A549 (cell line): Measurements from ENCODE around the gene FGF1. TPM values are rescaled to one million over a fixed set of nuclear protein-coding genes. Genes with fewer than 3 reads are reported as not detected.

Source experiments
- ATAC-seq, 2 experiments: fragments of 200-7000 bp in 1 of 2; fragments of >200 bp in 1 of 2; cut with Nextera tagmentation in 1 of 2; cut with Tn5 transposase in 1 of 2; 3 replicates each; pipeline versions ENCODE4 v1.8.0 to v1.9.1; 2018 to 2020; ENCODE audit warnings: mild to moderate bottlenecking in 1 of 2, moderate library complexity in 1 of 2
- CTCF ChIA-PET: fragments of 300-600 bp; sonication (Branson Sonifier 250); formaldehyde crosslinking; extraction: SDS; loops from one replicate; lab custom pipeline; 2021; ENCODE audit warnings: antibody characterized with exemption, inconsistent platforms; lab: Yijun Ruan, JAX
- POLR2A ChIA-PET: fragments of 350-600 bp; formaldehyde crosslinking; extraction: SDS; loops from one replicate; lab custom pipeline; 2021; ENCODE audit warnings: antibody characterized with exemption, inconsistent platforms; lab: Yijun Ruan, JAX
- DNase-seq, 2 experiments: peaks; one replicate each; pipeline versions ENCODE4 v3.0.0 to v3.0.0-alpha.2; 2011 to 2016; ENCODE audit warnings: low read depth in 1 of 2, low spot score in 1 of 2
- FAIRE-seq: peaks from 2 replicates; lab custom pipeline; 2011; peaks lifted over from hg19 to GRCh38; lab: Jason Lieb, UNC
- H3K27ac ChIP-seq, 2 experiments: fragments of >200 bp; sonication (Bioruptor Twin); formaldehyde crosslinking; 3 replicates each; pipeline ENCODE4 v1.5.1; 2016 to 2017
- H3K4me1 ChIP-seq: fragments of >200 bp; sonication (Bioruptor Twin); formaldehyde crosslinking; 3 replicates; pipeline ENCODE4 v1.6.1; 2016
- H3K4me2 ChIP-seq: fragments of >200 bp; sonication (Bioruptor Twin); formaldehyde crosslinking; 3 replicates; pipeline ENCODE4 v1.6.1; 2016
- H3K4me3 ChIP-seq: fragments of >200 bp; sonication (Bioruptor Twin); formaldehyde crosslinking; 3 replicates; pipeline ENCODE4 v1.5.1; 2016
- H3K9me3 ChIP-seq: fragments of >200 bp; sonication (Bioruptor Twin); formaldehyde crosslinking; 3 replicates; pipeline ENCODE4 v1.6.1; 2016
- CBX8 ChIP-seq: fragments of 200-600 bp; sonication (generic); IDR thresholded peaks from 2 replicates; pipeline ENCODE4 v1.6.1; 2016
- CEBPB ChIP-seq, 2 experiments: fragments of >200 bp in 1 of 2; sonication (Bioruptor Twin) in 1 of 2; formaldehyde crosslinking in 1 of 2; IDR thresholded peaks; 2 replicates each; pipeline ENCODE4 v1.6.1; 2012 to 2016
- CHD2 ChIP-seq: fragments of 150-350 bp; IDR thresholded peaks from 2 replicates; pipeline ENCODE4 v1.6.1; 2014; ENCODE audit warnings: low read length; ENCODE audit not compliant: partially characterized antibody
- CTCF ChIP-seq: fragments of >200 bp; sonication (Bioruptor Twin); formaldehyde crosslinking; IDR thresholded peaks from 3 replicates; pipeline ENCODE4 v1.5.1; 2016
- EP300 ChIP-seq, 2 experiments: fragments of >200 bp; sonication (Bioruptor Twin); formaldehyde crosslinking; IDR thresholded peaks; 2 replicates in 1 of 2; 3 replicates in 1 of 2; pipeline ENCODE4 v1.6.1; 2016 to 2017
- FOXS1 ChIP-seq: fragments of 250-450 bp; sonication (Bioruptor Pico); IDR thresholded peaks from 2 replicates; pipeline ENCODE4 v1.5.0; 2020; ENCODE audit warnings: mild to moderate bottlenecking, moderate library complexity
- HDAC2 ChIP-seq: fragments of 200-600 bp; sonication (generic); IDR thresholded peaks from 2 replicates; pipeline ENCODE4 v1.6.1; 2016
- HEYL ChIP-seq: fragments of 250-450 bp; sonication (Bioruptor Pico); IDR thresholded peaks from 2 replicates; pipeline ENCODE4 v1.8.0; 2021; ENCODE audit warnings: mild to moderate bottlenecking, moderate library complexity
- HOXA7 ChIP-seq: fragments of 250-450 bp; sonication (Bioruptor Pico); IDR thresholded peaks from 2 replicates; pipeline ENCODE4 v1.5.0; 2020; ENCODE audit warnings: mild to moderate bottlenecking, moderate library complexity
- HOXB5 ChIP-seq: fragments of 250-450 bp; sonication (Bioruptor Pico); IDR thresholded peaks from 2 replicates; pipeline ENCODE4 v1.5.0; 2020; ENCODE audit warnings: mild to moderate bottlenecking, moderate library complexity
- JUN ChIP-seq, 2 experiments: fragments of >200 bp; sonication (Bioruptor Twin); formaldehyde crosslinking; IDR thresholded peaks; 2 replicates in 1 of 2; 3 replicates in 1 of 2; pipeline ENCODE4 v1.6.1; 2016 to 2017
- JUNB ChIP-seq: fragments of >200 bp; sonication (Bioruptor Twin); formaldehyde crosslinking; IDR thresholded peaks from 2 replicates; pipeline ENCODE4 v1.6.1; 2016
- KDM1A ChIP-seq: fragments of 200-600 bp; sonication (generic); IDR thresholded peaks from 2 replicates; pipeline ENCODE4 v1.6.1; 2016; ENCODE audit warnings: low read depth, mild to moderate bottlenecking
- KDM5A ChIP-seq: fragments of 200-600 bp; sonication (generic); IDR thresholded peaks from 2 replicates; pipeline ENCODE4 v1.6.1; 2016; ENCODE audit warnings: antibody characterized with exemption, mild to moderate bottlenecking
- MAFK ChIP-seq: fragments of 450-650 bp; IDR thresholded peaks from 2 replicates; pipeline ENCODE4 v1.6.1; 2014; ENCODE audit not compliant: partially characterized antibody
- MAZ ChIP-seq: fragments of 150-350 bp; IDR thresholded peaks from 2 replicates; pipeline ENCODE4 v1.6.1; 2014; ENCODE audit warnings: antibody characterized with exemption, low read depth, low read length, borderline replicate concordance
- PBX3 ChIP-seq: IDR thresholded peaks from 2 replicates; pipeline ENCODE4 v1.6.1; 2012
- RAD21 ChIP-seq, 2 experiments: fragments of >200 bp in 1 of 2; sonication (Bioruptor Twin) in 1 of 2; formaldehyde crosslinking in 1 of 2; IDR thresholded peaks in 1 of 2; conservative IDR thresholded peaks in 1 of 2; 2 replicates in 1 of 2; 3 replicates in 1 of 2; pipeline ENCODE4 v1.6.1; 2012 to 2018; ENCODE audit warnings: inconsistent platforms in 1 of 2
- RARB ChIP-seq: fragments of 250-450 bp; sonication (Bioruptor Pico); IDR thresholded peaks from 2 replicates; pipeline ENCODE4 v1.8.0; 2021; ENCODE audit warnings: mild to moderate bottlenecking, moderate library complexity
- SMC3 ChIP-seq: fragments of >200 bp; sonication (Bioruptor Twin); formaldehyde crosslinking; IDR thresholded peaks from 3 replicates; pipeline ENCODE4 v1.6.1; 2018; ENCODE audit warnings: inconsistent platforms
- TFCP2L1 ChIP-seq: fragments of 250-450 bp; sonication (Bioruptor Pico); IDR thresholded peaks from 2 replicates; pipeline ENCODE4 v1.5.0; 2021; ENCODE audit warnings: mild to moderate bottlenecking
- TP53 ChIP-seq: fragments of 250-450 bp; sonication (Bioruptor Pico); IDR thresholded peaks from 2 replicates; pipeline ENCODE4 v1.5.0; 2021; ENCODE audit warnings: mild to moderate bottlenecking, moderate library complexity
- ZC3H11A ChIP-seq: fragments of 450-650 bp; IDR thresholded peaks from 2 replicates; pipeline ENCODE4 v1.6.1; 2014; ENCODE audit warnings: antibody characterized with exemption, mild to moderate bottlenecking
- ZNF302 ChIP-seq: fragments of 250-450 bp; sonication (Bioruptor Pico); IDR thresholded peaks from 2 replicates; pipeline ENCODE4 v1.9.0; 2021; ENCODE audit warnings: inconsistent platforms, mild to moderate bottlenecking, moderate library complexity
- WGBS: methylation state at CpG from one replicate; pipeline ENCODE4 v1.1.6; 2017; ENCODE audit errors: missing lambda C conversion rate; 5-methylcytosine and 5-hydroxymethylcytosine counted together
- polyA plus RNA-seq, 4 experiments: library from polyadenylated mRNA; depleted of rRNA in 3 of 4; stranded (reverse); fragments of >200 nt; fragmentation: RNase III in 1 of 4; extraction: RNeasy Plus Mini Kit Qiagen cat#74134 plus additional on column Dnase treatment in 1 of 4; gene quantifications; 2 replicates in 3 of 4; 3 replicates in 1 of 4; pipeline ENCODE4 v1.2.3, GENCODE V29; 2011 to 2017
- TF ChIP-seq, protein P1 (sequence below): fragments of >200 bp; sonication (Bioruptor Twin); formaldehyde crosslinking; IDR thresholded peaks from 3 replicates; pipeline ENCODE4 v1.6.1; 2016
- TF ChIP-seq, protein P2 (sequence below): fragments of 150-350 bp; IDR thresholded peaks from 2 replicates; pipeline ENCODE4 v1.6.1; 2014; ENCODE audit warnings: low read depth, mild to moderate bottlenecking, low read length

FGF1 gene
- polyA plus RNA-seq, 2 of the 4 experiments (the other 2 are of a cell fraction), result 0.05 to 0.40 TPM

DNA sequence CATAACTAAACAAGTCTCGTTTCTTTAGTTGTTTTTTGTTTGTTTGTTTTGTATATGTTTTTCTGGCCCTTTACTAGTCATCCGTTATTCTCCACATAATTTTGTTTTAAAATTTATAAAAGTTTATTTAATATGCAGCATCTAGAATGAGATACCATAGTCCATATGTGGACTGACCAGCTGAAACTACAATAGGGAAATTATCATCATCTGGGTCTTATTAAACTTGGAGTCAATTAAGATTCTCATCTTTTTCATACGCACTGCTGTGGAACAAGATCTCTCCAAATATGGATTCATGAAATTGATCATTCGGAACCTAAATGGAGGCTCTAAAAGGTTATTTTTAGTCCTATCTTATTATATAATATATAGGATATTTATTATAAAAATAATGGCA is 99.3 kb downstream of the FGF1 start:
- Histone ChIP-seq H3K4me1 (no peaks in the 10 kb centered on the region), H3K27ac (no peak overlapping the region), H3K9me3 (no peaks in the 10 kb centered on the region)
- POLR2A ChIA-PET, result no interaction called here
- CTCF ChIA-PET, result interaction anchor here (0.8 to 4.4 kb wide), 11 partner anchors 9 to 111 kb away, joined by 3 to 32 read pairs (median 4); no protein-coding TSS in a partner anchor
- ATAC-seq, result no peak
- no peak for DNase-seq
- no peak for TF ChIP-seq CHD2
- TF ChIP-seq EP300 (IDR thresholded peaks at IDR 0.05), result no peak
- TF ChIP-seq ZC3H11A, result no peak
- no peak for TF ChIP-seq RARB (CRISPR knock-in tag)
- TF ChIP-seq, protein P1, sequence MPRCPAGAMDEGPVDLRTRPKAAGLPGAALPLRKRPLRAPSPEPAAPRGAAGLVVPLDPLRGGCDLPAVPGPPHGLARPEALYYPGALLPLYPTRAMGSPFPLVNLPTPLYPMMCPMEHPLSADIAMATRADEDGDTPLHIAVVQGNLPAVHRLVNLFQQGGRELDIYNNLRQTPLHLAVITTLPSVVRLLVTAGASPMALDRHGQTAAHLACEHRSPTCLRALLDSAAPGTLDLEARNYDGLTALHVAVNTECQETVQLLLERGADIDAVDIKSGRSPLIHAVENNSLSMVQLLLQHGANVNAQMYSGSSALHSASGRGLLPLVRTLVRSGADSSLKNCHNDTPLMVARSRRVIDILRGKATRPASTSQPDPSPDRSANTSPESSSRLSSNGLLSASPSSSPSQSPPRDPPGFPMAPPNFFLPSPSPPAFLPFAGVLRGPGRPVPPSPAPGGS, result no peak
- TF ChIP-seq FOXS1 (CRISPR knock-in tag), result no peak
- TF ChIP-seq KDM5A, result no peak
- TF ChIP-seq HOXA7 (CRISPR knock-in tag), result no peak
- no peak for TF ChIP-seq KDM1A
- no peak for TF ChIP-seq MAZ
- TF ChIP-seq JUNB, result no peak
- no peak for TF ChIP-seq ZNF302 (CRISPR knock-in tag)
- TF ChIP-seq CTCF, result no peak
- TF ChIP-seq CBX8, result no peak
- TF ChIP-seq TP53, result no peak
- TF ChIP-seq, all 56 proteins: peak for 0
- WGBS, result 55% methylated on average over 4 of the region's 4 CpGs
- no peak for FAIRE-seq
- H3K4me3 ChIP-seq, result no peak overlapping the region
- H3K4me2 ChIP-seq, result no peak overlapping the region

DNA sequence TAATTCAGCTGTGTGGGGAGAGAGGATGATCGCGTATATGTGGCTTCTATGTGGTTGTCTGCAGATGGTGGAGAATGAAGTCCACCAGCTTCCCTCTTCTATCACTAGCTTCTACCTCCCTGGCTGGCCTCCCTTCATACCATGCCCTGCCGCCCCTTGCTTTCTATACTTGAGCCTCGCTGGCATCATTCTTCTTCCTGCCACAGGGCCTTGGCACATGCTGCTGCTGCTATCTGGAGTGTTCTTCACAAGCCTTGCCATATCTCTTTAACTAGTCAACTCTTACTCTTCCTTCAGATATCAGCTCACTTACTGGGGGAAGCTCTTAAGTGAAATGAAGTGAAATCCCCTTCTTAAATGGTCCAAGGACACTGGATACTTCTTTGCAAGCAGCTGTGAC is 100.4 kb downstream of the FGF1 start:
- Histone ChIP-seq H3K4me2 (no peak overlapping the region), H3K27ac (no peak overlapping the region), H3K9me3 (no peaks in the 10 kb centered on the region), H3K4me3 (no peak overlapping the region), H3K4me1 (no peaks in the 10 kb centered on the region)
- DNase-seq, result no peak
- ATAC-seq, result no peak
- no peak for FAIRE-seq
- ChIA-PET POLR2A (no interaction called here), CTCF (interaction anchor here (0.7 to 4.4 kb wide), 12 partner anchors 8 to 760 kb away, joined by 3 to 32 read pairs (median 3); no protein-coding TSS in a partner anchor)
- 84% methylated on average over 4 of the region's 4 CpGs for WGBS
- TF ChIP-seq PBX3 (no peak), CEBPB (IDR thresholded peaks at IDR 0.05) (no peak), MAFK (no peak), HDAC2 (no peak), HOXB5 (CRISPR knock-in tag) (no peak), JUN (IDR thresholded peaks at IDR 0.05) (no peak), TFCP2L1 (CRISPR knock-in tag) (no peak), HEYL (CRISPR knock-in tag) (no peak), MAZ (no peak), SMC3 (no peak), ZC3H11A (no peak), RARB (CRISPR knock-in tag) (no peak), RAD21 (conservative IDR thresholded peaks at IDR 0.05 in 1 of 2, IDR thresholded peaks at IDR 0.05 in 1 of 2) (no peak), KDM1A (no peak)
- TF ChIP-seq, protein P2, sequence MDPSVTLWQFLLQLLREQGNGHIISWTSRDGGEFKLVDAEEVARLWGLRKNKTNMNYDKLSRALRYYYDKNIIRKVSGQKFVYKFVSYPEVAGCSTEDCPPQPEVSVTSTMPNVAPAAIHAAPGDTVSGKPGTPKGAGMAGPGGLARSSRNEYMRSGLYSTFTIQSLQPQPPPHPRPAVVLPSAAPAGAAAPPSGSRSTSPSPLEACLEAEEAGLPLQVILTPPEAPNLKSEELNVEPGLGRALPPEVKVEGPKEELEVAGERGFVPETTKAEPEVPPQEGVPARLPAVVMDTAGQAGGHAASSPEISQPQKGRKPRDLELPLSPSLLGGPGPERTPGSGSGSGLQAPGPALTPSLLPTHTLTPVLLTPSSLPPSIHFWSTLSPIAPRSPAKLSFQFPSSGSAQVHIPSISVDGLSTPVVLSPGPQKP, result no peak
